GM12878 (cell line): ENCODE data around the gene EPAS1.

ENCODE experiments used
- BRCA1 ChIP-seq: IDR thresholded peaks from 2 replicates; pipeline ENCODE4 v1.6.1; 2011; ENCODE audit warnings: low read depth, low read length, improper control_type of control experiment
- CHD2 ChIP-seq: IDR thresholded peaks from 2 replicates; pipeline ENCODE4 v1.6.1; 2011; ENCODE audit warnings: low read depth, low read length, improper control_type of control experiment, borderline replicate concordance
- ETV6 ChIP-seq, 2 experiments: fragments of 450-650 bp in 1 of 2; IDR thresholded peaks in 1 of 2; conservative IDR thresholded peaks in 1 of 2; 2 replicates each; pipeline ENCODE4 v1.6.1; 2014; ENCODE audit warnings: antibody characterized with exemption in 1 of 2, borderline replicate concordance in 1 of 2, low read depth in 1 of 2, mild to moderate bottlenecking in 1 of 2, moderate library complexity in 1 of 2
- EZH2 ChIP-seq: IDR thresholded peaks from 2 replicates; pipeline ENCODE4 v1.6.1; 2012; ENCODE audit warnings: low read depth, mild to moderate bottlenecking, control low read depth, inconsistent platforms, low read length, borderline replicate concordance; ENCODE audit not compliant: control insufficient read depth
- HCFC1 ChIP-seq: fragments of 150-350 bp; IDR thresholded peaks from 2 replicates; pipeline ENCODE4 v1.6.1; 2014; ENCODE audit warnings: low read length
- POLR2A ChIP-seq: IDR thresholded peaks from 2 replicates; pipeline ENCODE4 v1.6.1; 2011; ENCODE audit warnings: low read depth, mild to moderate bottlenecking, low read length
- POLR2AphosphoS5 ChIP-seq: IDR thresholded peaks from 2 replicates; pipeline ENCODE4 v1.6.1; 2011; ENCODE audit warnings: mild to moderate bottlenecking, low read length, inconsistent platforms
- RAD21 ChIP-seq: IDR thresholded peaks from 2 replicates; pipeline ENCODE4 v1.6.1; 2011; ENCODE audit warnings: mild to moderate bottlenecking, low read depth, low read length, moderate library complexity; ENCODE audit not compliant: insufficient read depth
- SMAD1 ChIP-seq: fragments of 450-650 bp; IDR thresholded peaks from 2 replicates; pipeline ENCODE4 v1.6.1; 2018; ENCODE audit warnings: mild to moderate bottlenecking, low read depth; ENCODE audit not compliant: partially characterized antibody
- SMC3 ChIP-seq: IDR thresholded peaks from 2 replicates; pipeline ENCODE4 v1.6.1; 2011; ENCODE audit warnings: low read length, improper control_type of control experiment, borderline replicate concordance
- SUPT20H ChIP-seq: IDR thresholded peaks from 2 replicates; pipeline ENCODE4 v1.6.1; 2011; ENCODE audit warnings: low read depth, mild to moderate bottlenecking, low read length, moderate library complexity, borderline replicate concordance; ENCODE audit not compliant: control insufficient read depth
- YY1 ChIP-seq: IDR thresholded peaks from 2 replicates; pipeline ENCODE4 v1.6.1; 2011; ENCODE audit warnings: low read depth, mild to moderate bottlenecking, low read length
- TF ChIP-seq, protein P1 (sequence below), 3 experiments: IDR thresholded peaks in 2 of 3; conservative IDR thresholded peaks in 1 of 3; 2 replicates each; pipeline ENCODE4 v1.5.1; 2011; ENCODE audit warnings: low read depth in 3 of 3, low read length in 3 of 3, mild to moderate bottlenecking in 3 of 3, control low read depth in 2 of 3, moderate library complexity in 2 of 3, inconsistent platforms in 1 of 3, mixed read lengths in 1 of 3; ENCODE audit not compliant: control insufficient read depth in 2 of 3, insufficient read depth in 1 of 3; ENCODE audit errors: extremely low read depth in 1 of 3
- TF ChIP-seq, protein P2 (sequence below): IDR thresholded peaks from 2 replicates; pipeline ENCODE4 v1.6.1; 2011; ENCODE audit warnings: low read depth, low read length, improper control_type of control experiment, borderline replicate concordance

DNA sequence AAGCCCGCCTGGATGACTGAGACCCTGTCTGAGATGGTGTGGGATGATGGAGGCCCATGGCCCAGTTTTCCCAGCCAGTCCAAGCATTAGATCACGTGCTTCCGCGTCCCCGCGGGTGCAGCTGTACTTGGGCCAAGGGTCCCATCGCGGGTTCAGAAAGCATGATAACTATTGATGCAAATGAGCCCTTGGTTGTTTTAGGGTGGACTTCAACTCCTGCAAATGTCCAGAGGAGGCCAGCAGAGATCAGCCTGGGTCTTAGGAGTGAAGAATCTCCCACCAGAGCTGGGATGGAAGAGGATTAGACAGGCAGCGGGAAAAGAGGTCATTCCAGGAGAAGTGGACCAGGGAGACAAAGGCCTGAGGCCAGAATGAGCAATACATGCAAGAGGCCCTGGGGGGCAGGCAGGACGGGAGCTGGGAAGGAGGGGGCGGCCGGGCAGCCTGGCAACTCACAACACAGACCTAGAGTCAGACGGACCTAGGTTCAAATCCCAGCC lies 92.3 kb downstream of the EPAS1 start:
- no peak for TF ChIP-seq CHD2
- TF ChIP-seq SMC3, result no peak
- TF ChIP-seq, protein P1, sequence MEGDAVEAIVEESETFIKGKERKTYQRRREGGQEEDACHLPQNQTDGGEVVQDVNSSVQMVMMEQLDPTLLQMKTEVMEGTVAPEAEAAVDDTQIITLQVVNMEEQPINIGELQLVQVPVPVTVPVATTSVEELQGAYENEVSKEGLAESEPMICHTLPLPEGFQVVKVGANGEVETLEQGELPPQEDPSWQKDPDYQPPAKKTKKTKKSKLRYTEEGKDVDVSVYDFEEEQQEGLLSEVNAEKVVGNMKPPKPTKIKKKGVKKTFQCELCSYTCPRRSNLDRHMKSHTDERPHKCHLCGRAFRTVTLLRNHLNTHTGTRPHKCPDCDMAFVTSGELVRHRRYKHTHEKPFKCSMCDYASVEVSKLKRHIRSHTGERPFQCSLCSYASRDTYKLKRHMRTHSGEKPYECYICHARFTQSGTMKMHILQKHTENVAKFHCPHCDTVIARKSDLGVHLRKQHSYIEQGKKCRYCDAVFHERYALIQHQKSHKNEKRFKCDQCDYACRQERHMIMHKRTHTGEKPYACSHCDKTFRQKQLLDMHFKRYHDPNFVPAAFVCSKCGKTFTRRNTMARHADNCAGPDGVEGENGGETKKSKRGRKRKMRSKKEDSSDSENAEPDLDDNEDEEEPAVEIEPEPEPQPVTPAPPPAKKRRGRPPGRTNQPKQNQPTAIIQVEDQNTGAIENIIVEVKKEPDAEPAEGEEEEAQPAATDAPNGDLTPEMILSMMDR (IDR thresholded peaks at IDR 0.05 in 2 of 3, conservative IDR thresholded peaks at IDR 0.05 in 1 of 3; ENCODE audit: control insufficient read depth in 2 of 3, extremely low read depth in 1 of 3, insufficient read depth in 1 of 3, low read depth in 3 of 3, low read length in 3 of 3), result no peak
- no peak for TF ChIP-seq ETV6 (conservative IDR thresholded peaks at IDR 0.05 in 1 of 2, IDR thresholded peaks at IDR 0.05 in 1 of 2; ENCODE audit: borderline replicate concordance in 1 of 2, low read depth in 1 of 2)
- no peak for TF ChIP-seq SUPT20H
- TF ChIP-seq POLR2AphosphoS5, result no peak
- no peak for TF ChIP-seq POLR2A
- TF ChIP-seq, protein P2, sequence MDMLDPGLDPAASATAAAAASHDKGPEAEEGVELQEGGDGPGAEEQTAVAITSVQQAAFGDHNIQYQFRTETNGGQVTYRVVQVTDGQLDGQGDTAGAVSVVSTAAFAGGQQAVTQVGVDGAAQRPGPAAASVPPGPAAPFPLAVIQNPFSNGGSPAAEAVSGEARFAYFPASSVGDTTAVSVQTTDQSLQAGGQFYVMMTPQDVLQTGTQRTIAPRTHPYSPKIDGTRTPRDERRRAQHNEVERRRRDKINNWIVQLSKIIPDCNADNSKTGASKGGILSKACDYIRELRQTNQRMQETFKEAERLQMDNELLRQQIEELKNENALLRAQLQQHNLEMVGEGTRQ, result no peak
- TF ChIP-seq BRCA1, result no peak
- no peak for TF ChIP-seq EZH2
- TF ChIP-seq YY1, result no peak
- TF ChIP-seq RAD21, result no peak
- TF ChIP-seq HCFC1, result no peak
- TF ChIP-seq SMAD1, result no peak
